LNCAP (cell line): ENCODE measurements around the gene PPP1R12C.

Experiments used
- TF ChIP-seq, protein P1 (sequence below): fragments of 450-650 bp; IDR thresholded peaks from 2 replicates; pipeline ENCODE4 v1.5.1; 2017; ENCODE audit warnings: mild to moderate bottlenecking

Gene PPP1R12C

DNA sequence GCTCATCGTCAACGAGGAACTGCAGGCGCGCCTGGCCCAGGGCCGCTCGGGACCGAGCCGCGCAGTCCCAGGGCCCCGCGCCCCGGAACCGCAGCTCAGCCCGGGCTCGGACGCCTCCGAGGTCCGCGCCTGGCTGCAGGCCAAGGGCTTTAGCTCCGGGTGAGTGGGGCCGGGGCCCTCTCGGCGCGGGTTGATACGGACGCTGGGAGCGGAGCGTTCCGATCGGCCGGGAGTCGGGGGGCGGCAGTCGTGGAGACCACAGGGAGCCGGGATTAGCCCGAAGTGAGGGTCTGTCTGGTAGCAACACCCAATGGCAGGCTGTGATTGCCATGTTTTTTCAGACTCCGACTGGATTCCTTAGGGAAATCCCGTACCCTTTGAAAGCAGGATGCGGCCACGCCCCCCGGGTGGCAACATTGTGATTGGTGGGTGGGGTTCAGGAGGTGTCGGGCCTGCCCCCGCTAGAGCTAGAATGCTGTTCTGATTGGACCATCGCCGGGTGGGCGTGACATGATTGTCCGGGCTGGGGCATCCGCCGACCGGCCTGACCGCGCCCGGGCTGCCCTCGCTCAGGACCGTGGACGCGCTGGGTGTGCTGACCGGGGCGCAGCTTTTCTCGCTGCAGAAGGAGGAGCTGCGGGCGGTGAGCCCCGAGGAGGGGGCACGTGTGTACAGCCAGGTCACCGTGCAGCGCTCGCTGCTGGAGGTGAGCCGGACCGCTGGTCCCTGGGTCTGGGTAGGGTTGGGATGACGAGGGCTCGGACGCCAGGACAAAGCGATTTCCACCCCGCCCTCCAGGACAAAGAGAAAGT is 30.5 kb downstream of the PPP1R12C start:
- TF ChIP-seq, protein P1, sequence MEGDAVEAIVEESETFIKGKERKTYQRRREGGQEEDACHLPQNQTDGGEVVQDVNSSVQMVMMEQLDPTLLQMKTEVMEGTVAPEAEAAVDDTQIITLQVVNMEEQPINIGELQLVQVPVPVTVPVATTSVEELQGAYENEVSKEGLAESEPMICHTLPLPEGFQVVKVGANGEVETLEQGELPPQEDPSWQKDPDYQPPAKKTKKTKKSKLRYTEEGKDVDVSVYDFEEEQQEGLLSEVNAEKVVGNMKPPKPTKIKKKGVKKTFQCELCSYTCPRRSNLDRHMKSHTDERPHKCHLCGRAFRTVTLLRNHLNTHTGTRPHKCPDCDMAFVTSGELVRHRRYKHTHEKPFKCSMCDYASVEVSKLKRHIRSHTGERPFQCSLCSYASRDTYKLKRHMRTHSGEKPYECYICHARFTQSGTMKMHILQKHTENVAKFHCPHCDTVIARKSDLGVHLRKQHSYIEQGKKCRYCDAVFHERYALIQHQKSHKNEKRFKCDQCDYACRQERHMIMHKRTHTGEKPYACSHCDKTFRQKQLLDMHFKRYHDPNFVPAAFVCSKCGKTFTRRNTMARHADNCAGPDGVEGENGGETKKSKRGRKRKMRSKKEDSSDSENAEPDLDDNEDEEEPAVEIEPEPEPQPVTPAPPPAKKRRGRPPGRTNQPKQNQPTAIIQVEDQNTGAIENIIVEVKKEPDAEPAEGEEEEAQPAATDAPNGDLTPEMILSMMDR: no peak

DNA sequence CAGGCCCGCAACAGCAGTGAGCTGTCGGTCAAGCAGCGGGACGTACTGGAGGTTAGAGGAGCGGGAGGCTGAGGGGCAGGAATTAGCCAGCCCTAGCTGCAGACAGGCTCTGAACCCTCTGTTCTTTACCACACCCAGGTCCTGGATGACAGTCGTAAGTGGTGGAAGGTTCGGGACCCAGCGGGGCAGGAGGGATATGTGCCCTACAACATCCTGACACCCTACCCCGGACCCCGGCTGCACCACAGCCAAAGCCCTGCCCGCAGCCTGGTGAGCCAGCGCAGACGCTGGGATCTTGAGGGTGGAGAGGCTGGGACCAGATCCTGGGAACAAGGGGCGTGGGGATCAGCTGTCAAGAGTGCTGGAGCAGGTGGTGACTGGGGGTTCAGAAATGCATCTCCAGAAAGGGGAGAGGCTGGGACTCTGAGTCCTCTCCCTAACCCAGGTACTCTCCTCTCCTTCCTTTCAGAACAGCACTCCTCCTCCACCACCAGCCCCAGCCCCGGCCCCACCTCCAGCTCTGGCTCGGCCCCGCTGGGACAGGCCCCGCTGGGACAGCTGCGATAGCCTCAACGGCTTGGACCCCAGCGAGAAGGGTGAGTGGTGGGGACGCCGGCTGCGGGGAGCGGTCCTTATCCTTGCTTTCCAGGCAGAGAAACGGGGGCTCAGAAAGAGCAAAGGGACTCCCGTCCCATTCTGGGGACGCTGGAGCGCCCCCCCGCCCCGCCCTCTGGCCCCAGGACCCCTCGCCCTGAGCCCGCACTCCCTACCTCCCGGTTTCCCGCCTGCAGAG is 31.3 kb downstream of the PPP1R12C start:
- TF ChIP-seq, protein P1: no peak

DNA sequence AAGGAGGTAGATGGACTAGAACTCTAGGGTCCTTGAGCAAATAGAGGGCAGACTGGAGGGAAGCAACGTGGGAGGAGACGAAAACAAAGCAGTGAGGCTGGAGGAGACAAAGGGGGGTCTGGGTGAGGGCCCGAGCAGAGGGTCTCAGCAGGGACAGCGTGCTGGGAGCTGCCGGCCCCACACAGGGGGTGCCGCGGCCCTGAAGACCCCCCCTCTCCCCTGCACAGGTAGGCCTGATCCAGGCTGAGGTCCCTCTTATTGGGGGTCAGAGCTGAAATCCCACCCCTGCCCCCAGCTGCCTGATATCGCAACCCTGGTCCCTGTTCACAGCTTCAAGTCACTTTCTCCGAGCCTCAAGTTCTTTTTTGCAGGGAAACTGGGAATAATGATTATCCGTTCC is 33.0 kb downstream of the PPP1R12C start:
- TF ChIP-seq, protein P1: no peak

DNA sequence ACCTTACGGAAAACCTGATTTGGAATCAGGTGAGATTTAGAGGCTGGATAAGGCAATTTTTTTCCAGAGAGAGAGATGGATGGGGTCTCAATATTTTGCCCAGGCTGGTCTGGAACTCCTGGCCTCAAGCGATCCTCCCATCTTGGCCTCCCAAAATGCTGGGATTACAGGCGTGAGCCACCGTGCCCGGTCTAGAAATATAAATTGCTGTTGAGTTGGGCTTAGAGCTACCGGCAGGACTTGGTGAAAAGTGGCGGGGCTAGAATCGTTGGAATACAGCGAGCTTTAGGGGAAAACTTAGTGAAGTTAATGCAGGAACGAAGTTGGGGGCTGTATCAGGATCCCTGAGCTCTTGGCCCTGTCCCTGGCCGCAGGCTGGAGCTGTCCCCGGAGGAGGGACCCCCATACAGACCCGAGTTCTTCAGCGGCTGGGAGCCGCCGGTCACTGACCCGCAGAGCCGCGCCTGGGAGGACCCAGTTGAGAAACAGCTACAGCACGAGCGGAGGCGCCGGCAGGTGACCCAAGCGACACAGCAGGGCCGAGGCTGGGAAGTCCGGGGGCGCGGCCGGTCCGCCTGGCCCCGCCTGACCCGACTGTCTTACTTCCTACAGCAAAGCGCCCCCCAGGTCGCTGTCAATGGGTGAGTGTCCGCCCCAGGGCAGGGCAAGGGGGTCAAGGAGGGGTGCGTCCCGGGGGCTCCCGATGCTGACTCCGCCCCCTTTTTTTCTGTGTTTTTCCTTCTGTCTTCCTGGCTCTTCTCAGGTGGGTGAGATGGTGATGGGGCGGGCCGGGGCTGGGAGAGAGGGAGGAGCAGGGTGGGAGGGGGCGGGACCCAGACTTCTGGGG is 34.2 kb downstream of the PPP1R12C start:
- TF ChIP-seq, protein P1: no peak

DNA sequence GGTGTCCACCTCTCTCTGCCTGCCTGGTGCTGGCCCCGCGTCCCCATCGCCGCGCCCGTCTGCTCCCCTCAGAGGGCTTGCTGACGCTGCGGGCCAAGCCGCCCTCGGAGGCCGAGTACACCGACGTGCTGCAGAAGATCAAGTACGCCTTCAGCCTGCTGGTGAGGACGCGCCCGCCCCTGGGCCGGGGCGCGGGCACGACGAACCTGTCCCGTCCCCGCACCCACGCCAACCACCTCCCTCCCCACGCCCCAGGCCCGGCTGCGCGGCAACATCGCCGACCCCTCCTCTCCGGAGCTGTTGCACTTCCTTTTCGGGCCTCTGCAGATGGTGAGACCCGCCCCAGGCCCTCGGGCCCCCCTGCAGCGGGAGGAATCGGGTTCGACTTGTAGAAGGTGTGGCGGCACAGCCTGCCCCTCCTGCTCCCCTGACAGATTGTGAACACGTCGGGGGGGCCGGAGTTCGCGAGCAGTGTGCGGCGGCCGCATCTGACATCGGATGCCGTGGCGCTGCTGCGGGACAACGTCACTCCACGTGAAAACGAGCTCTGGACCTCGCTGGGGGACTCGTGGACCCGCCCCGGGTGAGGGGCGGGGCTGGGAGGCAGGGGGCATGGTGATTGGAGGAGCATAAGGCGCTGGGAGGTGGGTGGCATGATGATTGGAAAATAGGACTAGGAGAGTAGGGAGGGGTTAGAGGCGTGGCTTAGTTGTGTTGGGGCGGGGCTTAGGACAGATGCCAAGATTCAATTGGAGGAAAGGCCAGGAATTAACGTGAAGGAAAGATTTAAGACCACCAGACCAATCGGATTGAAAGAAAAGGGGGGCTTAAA is 35.2 kb downstream of the PPP1R12C start:
- TF ChIP-seq, protein P1: no peak

DNA sequence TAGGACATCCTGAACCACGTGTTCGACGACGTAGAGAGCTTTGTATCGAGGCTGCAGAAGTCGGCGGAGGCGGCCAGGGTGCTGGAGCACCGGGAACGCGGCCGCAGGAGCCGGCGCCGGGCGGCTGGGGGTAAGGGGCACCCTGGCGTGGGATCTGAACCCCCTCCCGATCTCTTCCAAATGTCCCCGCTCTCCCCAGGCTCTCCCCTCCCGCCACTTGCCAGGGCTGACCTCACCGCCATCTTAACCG is 35.7 kb downstream of the PPP1R12C start:
- TF ChIP-seq, protein P1: no peak
